ENCODE measurements around the gene ARID3A.

ARID3A gene

GRCh38 chr19:990746-991145, 64.9 kb downstream of the ARID3A start:
- DNase-seq (ENCODE audit: low read depth, low spot score): no peak
- Histone ChIP-seq H3K36me3 (ENCODE audit: control insufficient read depth, insufficient read depth, low read length) (peaks cover 26% of the 10 kb centered on the region; the same call in 1 of the 2 replicates), H3K4me1 (ENCODE audit: control insufficient read depth, insufficient read depth, low read length) (peaks cover 3% of the 10 kb centered on the region; the same call in 1 of the 2 replicates), H3K9me3 (ENCODE audit: control insufficient read depth, insufficient read depth, low read length) (no peaks in the 10 kb centered on the region), H3K27me3 (ENCODE audit: control insufficient read depth, insufficient read depth, low read length) (no peaks in the 10 kb centered on the region), H3K4me3 (ENCODE audit: low read length) (no peak overlapping the region), H3K27ac (ENCODE audit: low read length) (no peak overlapping the region)
- no CpG with 5 or more reads among the region's 23 CpGs for WGBS (ENCODE audit: insufficient coverage, insufficient read length)

GRCh38 chr19:991174-991931, 65.5 kb downstream of the ARID3A start:
- no peak for DNase-seq (ENCODE audit: low read depth, low spot score)
- WGBS (ENCODE audit: insufficient coverage, insufficient read length): no CpG with 5 or more reads among the region's 47 CpGs
- H3K4me3 ChIP-seq (ENCODE audit: low read length): no peak overlapping the region
- H3K9me3 ChIP-seq (ENCODE audit: control insufficient read depth, insufficient read depth, low read length): no peaks in the 10 kb centered on the region
- no peaks in the 10 kb centered on the region for H3K27me3 ChIP-seq (ENCODE audit: control insufficient read depth, insufficient read depth, low read length)
- H3K27ac ChIP-seq (ENCODE audit: low read length): no peak overlapping the region
- H3K36me3 ChIP-seq (ENCODE audit: control insufficient read depth, insufficient read depth, low read length): peaks cover 26% of the 10 kb centered on the region; the same call in 1 of the 2 replicates
- H3K4me1 ChIP-seq (ENCODE audit: control insufficient read depth, insufficient read depth, low read length): peaks cover 3% of the 10 kb centered on the region; the same call in 1 of the 2 replicates

DNA sequence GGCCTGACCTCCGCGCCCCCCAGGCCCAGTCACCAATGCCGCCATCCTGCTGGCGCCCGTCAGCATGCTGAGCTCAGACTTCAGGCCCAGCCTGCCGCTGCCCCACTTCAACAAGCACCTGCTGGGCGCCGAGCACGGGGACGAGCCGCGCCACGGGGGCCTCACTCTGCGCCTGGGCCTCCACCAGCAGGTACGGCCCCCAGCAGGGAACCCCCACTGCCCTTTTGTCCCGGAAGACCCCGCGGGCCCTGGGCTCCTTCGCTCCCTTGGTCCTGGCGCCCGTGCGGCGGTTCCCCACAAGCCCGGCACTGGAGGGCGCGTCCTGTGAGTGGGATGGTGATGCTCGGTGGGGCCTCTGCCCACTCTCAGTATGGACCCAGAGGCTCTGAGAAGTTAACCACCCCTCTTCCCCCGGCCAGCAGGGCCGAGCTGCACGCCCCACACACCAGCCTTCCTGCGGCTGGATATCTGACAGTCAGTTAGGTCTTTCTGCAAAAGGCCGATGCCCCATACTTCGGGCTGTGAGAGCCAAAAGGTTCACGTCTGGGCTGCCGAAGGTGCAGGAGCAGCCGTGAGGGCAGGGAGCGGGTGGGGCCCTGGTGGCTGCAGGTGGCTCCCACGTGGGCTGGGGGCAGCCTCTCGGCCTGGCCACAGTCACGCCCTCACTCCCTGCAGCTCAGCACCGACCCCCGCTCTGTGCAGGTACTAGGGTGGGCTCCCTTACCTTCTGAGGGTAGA, 66.3 kb downstream of the ARID3A start:
- Histone ChIP-seq H3K27ac (ENCODE audit: low read length) (no peak overlapping the region), H3K9me3 (ENCODE audit: control insufficient read depth, insufficient read depth, low read length) (no peaks in the 10 kb centered on the region), H3K4me3 (ENCODE audit: low read length) (no peak overlapping the region), H3K4me1 (ENCODE audit: control insufficient read depth, insufficient read depth, low read length) (peaks cover 3% of the 10 kb centered on the region; the same call in 1 of the 2 replicates), H3K36me3 (ENCODE audit: control insufficient read depth, insufficient read depth, low read length) (peaks cover 24% of the 10 kb centered on the region; the same call in 1 of the 2 replicates), H3K27me3 (ENCODE audit: control insufficient read depth, insufficient read depth, low read length) (no peaks in the 10 kb centered on the region)
- DNase-seq (ENCODE audit: low read depth, low spot score): no peak
- WGBS (ENCODE audit: insufficient coverage, insufficient read length): no CpG with 5 or more reads among the region's 42 CpGs

DNA sequence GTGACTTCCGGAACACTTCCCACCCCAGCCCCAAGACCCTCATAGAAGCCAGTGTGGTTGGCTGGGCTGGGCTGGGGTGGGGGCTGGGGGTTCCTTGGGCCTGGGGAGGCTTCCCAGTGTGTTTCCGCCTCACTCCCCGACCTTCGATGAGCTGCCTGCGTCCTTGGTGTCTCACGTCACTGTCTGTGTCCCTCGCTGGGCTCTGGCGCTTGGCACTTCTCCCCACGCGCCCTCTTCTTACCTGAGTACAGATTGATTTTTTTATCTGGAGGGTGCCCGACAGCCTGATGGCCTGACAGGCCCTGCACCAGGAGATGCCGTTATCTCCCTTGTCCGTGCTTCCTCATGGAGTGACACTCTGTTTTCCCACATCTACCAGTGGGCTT, 66.8 kb downstream of the ARID3A start:
- Histone ChIP-seq H3K27me3 (ENCODE audit: control insufficient read depth, insufficient read depth, low read length) (no peaks in the 10 kb centered on the region), H3K27ac (ENCODE audit: low read length) (no peak overlapping the region), H3K36me3 (ENCODE audit: control insufficient read depth, insufficient read depth, low read length) (peaks cover 24% of the 10 kb centered on the region; the same call in 1 of the 2 replicates), H3K4me3 (ENCODE audit: low read length) (no peak overlapping the region), H3K9me3 (ENCODE audit: control insufficient read depth, insufficient read depth, low read length) (no peaks in the 10 kb centered on the region), H3K4me1 (ENCODE audit: control insufficient read depth, insufficient read depth, low read length) (peaks cover 3% of the 10 kb centered on the region; the same call in 1 of the 2 replicates)
- no peak for DNase-seq (ENCODE audit: low read depth, low spot score)
- no CpG with 5 or more reads among the region's 13 CpGs for WGBS (ENCODE audit: insufficient coverage, insufficient read length)

DNA sequence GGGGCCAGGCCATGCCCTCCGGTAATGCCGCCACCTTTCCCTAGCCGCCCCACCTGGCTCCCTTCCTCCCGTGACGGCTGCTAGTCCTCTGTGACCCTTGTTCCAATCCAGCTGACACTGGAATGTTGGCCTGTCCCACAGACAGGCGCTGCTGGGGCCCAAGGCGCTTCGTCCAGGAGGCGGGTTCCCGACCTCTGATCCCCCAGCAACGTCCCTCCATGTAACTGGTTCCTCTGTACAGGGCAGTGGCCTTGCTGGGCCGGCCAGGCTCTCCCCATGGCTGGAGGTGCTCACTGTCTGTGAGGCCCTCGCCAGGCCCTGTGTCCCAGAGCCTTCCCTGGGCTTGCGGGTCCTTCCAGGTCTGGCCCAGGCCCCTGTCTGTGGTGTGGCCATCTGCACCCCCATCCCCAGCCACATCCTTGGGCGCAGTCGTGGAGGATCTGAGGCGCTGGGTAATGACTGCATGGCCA, 67.6 kb downstream of the ARID3A start:
- peaks cover 3% of the 10 kb centered on the region; the same call in 1 of the 2 replicates for H3K4me1 ChIP-seq (ENCODE audit: control insufficient read depth, insufficient read depth, low read length)
- H3K27me3 ChIP-seq (ENCODE audit: control insufficient read depth, insufficient read depth, low read length): no peaks in the 10 kb centered on the region
- H3K27ac ChIP-seq (ENCODE audit: low read length): no peak overlapping the region
- H3K4me3 ChIP-seq (ENCODE audit: low read length): no peak overlapping the region
- WGBS (ENCODE audit: insufficient coverage, insufficient read length): no CpG with 5 or more reads among the region's 17 CpGs
- H3K9me3 ChIP-seq (ENCODE audit: control insufficient read depth, insufficient read depth, low read length): no peaks in the 10 kb centered on the region
- H3K36me3 ChIP-seq (ENCODE audit: control insufficient read depth, insufficient read depth, low read length): peaks cover 21% of the 10 kb centered on the region; the same call in 1 of the 2 replicates
- no peak for DNase-seq (ENCODE audit: low read depth, low spot score)

DNA sequence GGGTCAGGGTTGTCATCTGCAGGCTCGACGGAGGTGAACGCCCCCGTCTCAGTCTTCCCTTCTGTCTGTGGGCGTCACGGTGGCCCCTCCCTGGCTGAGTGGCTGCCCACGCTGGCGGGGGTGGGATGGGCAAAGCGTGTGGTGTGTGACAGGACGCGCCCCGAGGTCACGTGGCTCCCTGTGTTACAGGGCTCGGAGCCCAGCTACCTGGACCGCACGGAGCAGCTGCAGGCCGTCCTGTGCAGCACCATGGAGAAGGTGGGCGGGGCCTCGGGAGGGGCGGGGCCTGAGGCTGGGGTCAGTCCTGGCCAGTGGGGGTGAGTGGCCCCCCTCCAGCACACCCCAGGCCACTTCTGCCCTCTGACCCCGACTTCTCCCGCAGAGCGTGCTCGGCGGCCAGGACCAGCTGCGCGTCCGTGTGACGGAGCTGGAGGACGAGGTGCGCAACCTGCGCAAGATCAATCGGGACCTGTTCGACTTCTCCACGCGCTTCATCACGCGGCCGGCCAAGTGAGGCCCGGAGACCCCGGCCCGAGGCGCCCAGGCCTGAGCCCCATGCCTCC, 68.1 kb downstream of the ARID3A start:
- no CpG with 5 or more reads among the region's 43 CpGs for WGBS (ENCODE audit: insufficient coverage, insufficient read length)

GRCh38 chr19:994516-994915, 68.7 kb downstream of the ARID3A start:
- no CpG with 5 or more reads among the region's 18 CpGs for WGBS (ENCODE audit: insufficient coverage, insufficient read length)
- Histone ChIP-seq H3K4me1 (ENCODE audit: control insufficient read depth, insufficient read depth, low read length) (peaks cover 3% of the 10 kb centered on the region; the same call in 1 of the 2 replicates), H3K4me3 (ENCODE audit: low read length) (no peak overlapping the region), H3K27me3 (ENCODE audit: control insufficient read depth, insufficient read depth, low read length) (no peaks in the 10 kb centered on the region), H3K9me3 (ENCODE audit: control insufficient read depth, insufficient read depth, low read length) (no peaks in the 10 kb centered on the region), H3K27ac (ENCODE audit: low read length) (no peak overlapping the region), H3K36me3 (ENCODE audit: control insufficient read depth, insufficient read depth, low read length) (peaks cover 17% of the 10 kb centered on the region; the same call in 1 of the 2 replicates)
- no peak for DNase-seq (ENCODE audit: low read depth, low spot score)

More for the DNA sequence above, 68.1 kb downstream of the ARID3A start:
- H3K9me3 ChIP-seq (ENCODE audit: control insufficient read depth, insufficient read depth, low read length): no peaks in the 10 kb centered on the region
- H3K4me3 ChIP-seq (ENCODE audit: low read length): no peak overlapping the region
- no peaks in the 10 kb centered on the region for H3K27me3 ChIP-seq (ENCODE audit: control insufficient read depth, insufficient read depth, low read length)
- peaks cover 17% of the 10 kb centered on the region; the same call in 1 of the 2 replicates for H3K36me3 ChIP-seq (ENCODE audit: control insufficient read depth, insufficient read depth, low read length)
- no peak overlapping the region for H3K27ac ChIP-seq (ENCODE audit: low read length)
- H3K4me1 ChIP-seq (ENCODE audit: control insufficient read depth, insufficient read depth, low read length): peaks cover 3% of the 10 kb centered on the region; the same call in 1 of the 2 replicates
- DNase-seq (ENCODE audit: low read depth, low spot score): no peak

GRCh38 chr19:995051-995827, 69.4 kb downstream of the ARID3A start:
- no peak overlapping the region for H3K4me3 ChIP-seq (ENCODE audit: low read length)
- no peaks in the 10 kb centered on the region for H3K9me3 ChIP-seq (ENCODE audit: control insufficient read depth, insufficient read depth, low read length)
- H3K27me3 ChIP-seq (ENCODE audit: control insufficient read depth, insufficient read depth, low read length): no peaks in the 10 kb centered on the region
- no peak overlapping the region for H3K27ac ChIP-seq (ENCODE audit: low read length)
- WGBS (ENCODE audit: insufficient coverage, insufficient read length): no CpG with 5 or more reads among the region's 26 CpGs
- DNase-seq (ENCODE audit: low read depth, low spot score): no peak
- H3K4me1 ChIP-seq (ENCODE audit: control insufficient read depth, insufficient read depth, low read length): peaks cover 3% of the 10 kb centered on the region; the same call in 1 of the 2 replicates
- peaks cover 15% of the 10 kb centered on the region; the same call in 1 of the 2 replicates for H3K36me3 ChIP-seq (ENCODE audit: control insufficient read depth, insufficient read depth, low read length)

GRCh38 chr19:996051-996838, 70.4 kb downstream of the ARID3A start:
- no peaks in the 10 kb centered on the region for H3K4me1 ChIP-seq (ENCODE audit: control insufficient read depth, insufficient read depth, low read length)
- WGBS (ENCODE audit: insufficient coverage, insufficient read length): no CpG with 5 or more reads among the region's 64 CpGs
- DNase-seq (ENCODE audit: low read depth, low spot score): no peak
- no peaks in the 10 kb centered on the region for H3K9me3 ChIP-seq (ENCODE audit: control insufficient read depth, insufficient read depth, low read length)
- H3K36me3 ChIP-seq (ENCODE audit: control insufficient read depth, insufficient read depth, low read length): peaks cover 7% of the 10 kb centered on the region; the same call in 1 of the 2 replicates
- no peak overlapping the region for H3K27ac ChIP-seq (ENCODE audit: low read length)
- H3K27me3 ChIP-seq (ENCODE audit: control insufficient read depth, insufficient read depth, low read length): peaks cover 5% of the 10 kb centered on the region
- peak overlapping the region; percentile 3; the same call in 1 of the 2 replicates for H3K4me3 ChIP-seq (ENCODE audit: low read length)

Measured in iPS DF 6.9 (cell line).